B cell (primary cell): ENCODE data around the gene DLGAP4.

Experiments
- EZH2 ChIP-seq: IDR thresholded peaks from 2 replicates; pipeline ENCODE4 v1.6.1; 2012; ENCODE audit warnings: borderline replicate concordance, low read depth, mild to moderate bottlenecking, moderate library complexity, low read length; ENCODE audit not compliant: insufficient read depth, poor library complexity, severe bottlenecking
- TF ChIP-seq, protein P1 (sequence below): fragments of 200-600 bp; IDR thresholded peaks from one replicate; pipeline ENCODE4 v1.8.0; 2022; ENCODE audit warnings: antibody characterized with exemption, mild to moderate bottlenecking

DNA sequence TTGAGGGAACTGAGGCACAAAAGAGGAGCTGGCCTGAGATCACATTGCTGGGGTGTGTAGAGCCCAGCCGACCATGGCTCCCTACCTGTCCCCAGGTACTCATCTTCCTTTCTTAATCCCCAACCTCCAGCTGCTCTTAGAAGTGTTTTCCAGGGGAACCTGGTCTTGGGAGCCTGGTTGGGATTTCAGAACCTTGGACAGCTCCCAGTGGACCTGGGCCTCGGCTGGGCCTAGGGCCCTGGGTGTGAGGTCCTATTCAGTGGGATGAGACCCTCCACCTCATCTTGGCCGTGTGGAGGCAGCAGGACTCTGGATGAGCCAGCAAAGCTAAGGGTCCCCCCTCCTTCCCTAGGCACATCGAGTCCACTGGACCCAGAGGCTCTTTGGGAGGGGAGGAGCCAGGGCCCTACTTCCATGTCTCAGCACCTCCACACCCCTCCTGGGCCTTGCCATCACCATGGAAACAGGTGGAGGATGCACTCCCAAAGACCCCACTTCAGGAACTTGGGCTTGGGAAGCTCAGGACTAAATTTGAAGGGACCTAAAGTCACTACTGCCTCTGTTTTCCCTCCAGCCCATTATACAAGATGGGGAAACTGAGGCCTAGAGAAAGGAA is 38.5 kb downstream of the DLGAP4 start:
- TF ChIP-seq, protein P1, sequence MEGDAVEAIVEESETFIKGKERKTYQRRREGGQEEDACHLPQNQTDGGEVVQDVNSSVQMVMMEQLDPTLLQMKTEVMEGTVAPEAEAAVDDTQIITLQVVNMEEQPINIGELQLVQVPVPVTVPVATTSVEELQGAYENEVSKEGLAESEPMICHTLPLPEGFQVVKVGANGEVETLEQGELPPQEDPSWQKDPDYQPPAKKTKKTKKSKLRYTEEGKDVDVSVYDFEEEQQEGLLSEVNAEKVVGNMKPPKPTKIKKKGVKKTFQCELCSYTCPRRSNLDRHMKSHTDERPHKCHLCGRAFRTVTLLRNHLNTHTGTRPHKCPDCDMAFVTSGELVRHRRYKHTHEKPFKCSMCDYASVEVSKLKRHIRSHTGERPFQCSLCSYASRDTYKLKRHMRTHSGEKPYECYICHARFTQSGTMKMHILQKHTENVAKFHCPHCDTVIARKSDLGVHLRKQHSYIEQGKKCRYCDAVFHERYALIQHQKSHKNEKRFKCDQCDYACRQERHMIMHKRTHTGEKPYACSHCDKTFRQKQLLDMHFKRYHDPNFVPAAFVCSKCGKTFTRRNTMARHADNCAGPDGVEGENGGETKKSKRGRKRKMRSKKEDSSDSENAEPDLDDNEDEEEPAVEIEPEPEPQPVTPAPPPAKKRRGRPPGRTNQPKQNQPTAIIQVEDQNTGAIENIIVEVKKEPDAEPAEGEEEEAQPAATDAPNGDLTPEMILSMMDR = no peak
- TF ChIP-seq EZH2 = no peak
